GM12878 (cell line): Measurements from ENCODE around the gene GGTLC2.
A peak's percentile ranks its signal among the peaks of the same experiment; 100 is the strongest.
"Not testable (repeated sequence)": the region's sequence is repeated elsewhere in the genome, so short reads cannot be mapped to it uniquely, and the experiment has no call there.

ENCODE experiments used
- BHLHE40 ChIP-seq, 2 experiments: fragments of 450-650 bp in 1 of 2; IDR thresholded peaks; 2 replicates each; pipeline ENCODE4 v1.6.1; 2011 to 2017; ENCODE audit warnings: low read depth in 2 of 2, borderline replicate concordance in 1 of 2, improper control_type of control experiment in 1 of 2, low read length in 1 of 2, mild to moderate bottlenecking in 1 of 2
- CEBPB ChIP-seq, 2 experiments: fragments of 150-350 bp in 1 of 2; IDR thresholded peaks; 2 replicates each; pipeline ENCODE4 v1.6.1; 2012 to 2014; ENCODE audit warnings: low read depth in 2 of 2, low read length in 2 of 2, borderline replicate concordance in 1 of 2, inconsistent platforms in 1 of 2
- FOS ChIP-seq: IDR thresholded peaks from 3 replicates; pipeline ENCODE4 v1.6.1; 2011; ENCODE audit warnings: borderline replicate concordance; ENCODE audit not compliant: insufficient read length; ENCODE audit errors: extremely low read depth
- IKZF1 ChIP-seq: fragments of 450-650 bp; conservative IDR thresholded peaks from 2 replicates; pipeline ENCODE4 v1.6.1; 2017; ENCODE audit warnings: antibody characterized with exemption, mild to moderate bottlenecking
- KDM1A ChIP-seq: fragments of 200-600 bp; sonication (generic); IDR thresholded peaks from 2 replicates; pipeline ENCODE4 v1.6.1; 2016; ENCODE audit warnings: borderline replicate concordance
- POLR2A ChIP-seq: IDR thresholded peaks from 2 replicates; pipeline ENCODE4 v1.6.1; 2011; ENCODE audit warnings: low read depth, mild to moderate bottlenecking, low read length
- SUZ12 ChIP-seq: fragments of 200-600 bp; sonication (generic); IDR thresholded peaks from one replicate; pipeline ENCODE4 v1.6.1; 2018; ENCODE audit warnings: antibody characterized with exemption, mild to moderate bottlenecking; ENCODE audit not compliant: unreplicated experiment
- TAF1 ChIP-seq: IDR thresholded peaks from 2 replicates; pipeline ENCODE4 v1.6.1; 2011; ENCODE audit warnings: mild to moderate bottlenecking, low read depth, low read length, borderline replicate concordance
- ZZZ3 ChIP-seq: IDR thresholded peaks from 2 replicates; pipeline ENCODE4 v1.6.1; 2011; ENCODE audit warnings: low read depth; ENCODE audit not compliant: control insufficient read depth, insufficient read length
- TF ChIP-seq, protein P1 (sequence below), 3 experiments: IDR thresholded peaks in 2 of 3; conservative IDR thresholded peaks in 1 of 3; 2 replicates each; pipeline ENCODE4 v1.5.1; 2011; ENCODE audit warnings: low read depth in 3 of 3, low read length in 3 of 3, mild to moderate bottlenecking in 3 of 3, control low read depth in 2 of 3, moderate library complexity in 2 of 3, inconsistent platforms in 1 of 3, mixed read lengths in 1 of 3; ENCODE audit not compliant: control insufficient read depth in 2 of 3, insufficient read depth in 1 of 3; ENCODE audit errors: extremely low read depth in 1 of 3
- TF ChIP-seq, protein P2 (sequence below): IDR thresholded peaks from 2 replicates; pipeline ENCODE4 v1.6.1; 2012; ENCODE audit warnings: mild to moderate bottlenecking, low read depth, low read length

DNA sequence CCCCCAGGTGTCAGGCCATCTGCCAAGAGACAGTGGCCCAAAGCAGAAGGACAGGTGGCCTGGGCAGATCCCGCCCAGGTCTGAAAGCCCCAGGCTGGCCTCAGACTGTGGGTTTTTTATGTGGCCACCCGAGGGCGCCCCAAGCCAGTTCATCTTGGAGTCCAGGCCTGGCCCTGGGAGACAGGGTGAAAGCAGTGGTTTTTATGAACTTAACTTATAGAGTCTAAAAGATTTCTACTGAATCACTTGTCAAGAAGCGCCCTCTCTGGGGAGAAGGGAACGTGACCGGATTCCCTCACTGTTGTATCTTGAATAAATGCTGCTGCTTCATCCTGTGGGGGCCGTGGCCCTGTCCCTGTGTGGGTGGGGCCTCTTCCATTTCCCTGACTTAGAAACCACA lies 8.2 kb upstream of the GGTLC2 start:
- TF ChIP-seq SUZ12; IKZF1; TAF1; KDM1A; CEBPB (IDR thresholded peaks at IDR 0.05; ENCODE audit: borderline replicate concordance in 1 of 2, low read depth in 2 of 2, low read length in 2 of 2); ZZZ3; BHLHE40 (IDR thresholded peaks at IDR 0.05; ENCODE audit: borderline replicate concordance in 1 of 2, low read depth in 2 of 2, low read length in 1 of 2); FOS; POLR2A: not testable (repeated sequence)
- TF ChIP-seq, protein P1, sequence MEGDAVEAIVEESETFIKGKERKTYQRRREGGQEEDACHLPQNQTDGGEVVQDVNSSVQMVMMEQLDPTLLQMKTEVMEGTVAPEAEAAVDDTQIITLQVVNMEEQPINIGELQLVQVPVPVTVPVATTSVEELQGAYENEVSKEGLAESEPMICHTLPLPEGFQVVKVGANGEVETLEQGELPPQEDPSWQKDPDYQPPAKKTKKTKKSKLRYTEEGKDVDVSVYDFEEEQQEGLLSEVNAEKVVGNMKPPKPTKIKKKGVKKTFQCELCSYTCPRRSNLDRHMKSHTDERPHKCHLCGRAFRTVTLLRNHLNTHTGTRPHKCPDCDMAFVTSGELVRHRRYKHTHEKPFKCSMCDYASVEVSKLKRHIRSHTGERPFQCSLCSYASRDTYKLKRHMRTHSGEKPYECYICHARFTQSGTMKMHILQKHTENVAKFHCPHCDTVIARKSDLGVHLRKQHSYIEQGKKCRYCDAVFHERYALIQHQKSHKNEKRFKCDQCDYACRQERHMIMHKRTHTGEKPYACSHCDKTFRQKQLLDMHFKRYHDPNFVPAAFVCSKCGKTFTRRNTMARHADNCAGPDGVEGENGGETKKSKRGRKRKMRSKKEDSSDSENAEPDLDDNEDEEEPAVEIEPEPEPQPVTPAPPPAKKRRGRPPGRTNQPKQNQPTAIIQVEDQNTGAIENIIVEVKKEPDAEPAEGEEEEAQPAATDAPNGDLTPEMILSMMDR (IDR thresholded peaks at IDR 0.05 in 2 of 3, conservative IDR thresholded peaks at IDR 0.05 in 1 of 3; ENCODE audit: control insufficient read depth in 2 of 3, extremely low read depth in 1 of 3, insufficient read depth in 1 of 3, low read depth in 3 of 3, low read length in 3 of 3): 0 out of 6 replicates have a peak, but pooled peaks of 2 of the 3 experiments have one; percentile 9 to 11
- TF ChIP-seq, protein P2, sequence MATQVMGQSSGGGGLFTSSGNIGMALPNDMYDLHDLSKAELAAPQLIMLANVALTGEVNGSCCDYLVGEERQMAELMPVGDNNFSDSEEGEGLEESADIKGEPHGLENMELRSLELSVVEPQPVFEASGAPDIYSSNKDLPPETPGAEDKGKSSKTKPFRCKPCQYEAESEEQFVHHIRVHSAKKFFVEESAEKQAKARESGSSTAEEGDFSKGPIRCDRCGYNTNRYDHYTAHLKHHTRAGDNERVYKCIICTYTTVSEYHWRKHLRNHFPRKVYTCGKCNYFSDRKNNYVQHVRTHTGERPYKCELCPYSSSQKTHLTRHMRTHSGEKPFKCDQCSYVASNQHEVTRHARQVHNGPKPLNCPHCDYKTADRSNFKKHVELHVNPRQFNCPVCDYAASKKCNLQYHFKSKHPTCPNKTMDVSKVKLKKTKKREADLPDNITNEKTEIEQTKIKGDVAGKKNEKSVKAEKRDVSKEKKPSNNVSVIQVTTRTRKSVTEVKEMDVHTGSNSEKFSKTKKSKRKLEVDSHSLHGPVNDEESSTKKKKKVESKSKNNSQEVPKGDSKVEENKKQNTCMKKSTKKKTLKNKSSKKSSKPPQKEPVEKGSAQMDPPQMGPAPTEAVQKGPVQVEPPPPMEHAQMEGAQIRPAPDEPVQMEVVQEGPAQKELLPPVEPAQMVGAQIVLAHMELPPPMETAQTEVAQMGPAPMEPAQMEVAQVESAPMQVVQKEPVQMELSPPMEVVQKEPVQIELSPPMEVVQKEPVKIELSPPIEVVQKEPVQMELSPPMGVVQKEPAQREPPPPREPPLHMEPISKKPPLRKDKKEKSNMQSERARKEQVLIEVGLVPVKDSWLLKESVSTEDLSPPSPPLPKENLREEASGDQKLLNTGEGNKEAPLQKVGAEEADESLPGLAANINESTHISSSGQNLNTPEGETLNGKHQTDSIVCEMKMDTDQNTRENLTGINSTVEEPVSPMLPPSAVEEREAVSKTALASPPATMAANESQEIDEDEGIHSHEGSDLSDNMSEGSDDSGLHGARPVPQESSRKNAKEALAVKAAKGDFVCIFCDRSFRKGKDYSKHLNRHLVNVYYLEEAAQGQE: not testable (repeated sequence)
